DND-41 (cell line): ENCODE data around the gene TPRG1.

Source experiments
- ATAC-seq: fragments of 200-7000 bp; cut with Tn5 transposase; 3 replicates; pipeline ENCODE4 v1.9.1; 2021; ENCODE audit warnings: low read depth; ENCODE audit not compliant: insufficient read depth
- DNase-seq: peaks from one replicate; pipeline ENCODE4 v3.0.0-alpha.2; 2020
- H2AFZ ChIP-seq: 2 replicates; pipeline ENCODE4 v1.6.0; 2012; ENCODE audit warnings: low read depth, low read length
- H3K27ac ChIP-seq: 2 replicates; pipeline ENCODE4 v1.5.1; 2012; ENCODE audit warnings: low read length, inconsistent platforms
- H3K27me3 ChIP-seq: fragments of 200-600 bp; sonication (generic); 2 replicates; pipeline ENCODE4 v1.6.0; 2012; ENCODE audit warnings: low read length, mild to moderate bottlenecking, inconsistent platforms; ENCODE audit not compliant: insufficient read depth, poor library complexity
- H3K36me3 ChIP-seq: 2 replicates; pipeline ENCODE4 v1.5.1; 2012; ENCODE audit warnings: low read length, inconsistent platforms; ENCODE audit not compliant: insufficient read depth
- H3K4me1 ChIP-seq: 2 replicates; pipeline ENCODE4 v1.5.1; 2012; ENCODE audit warnings: mild to moderate bottlenecking, low read length; ENCODE audit not compliant: insufficient read depth
- H3K4me2 ChIP-seq: 2 replicates; pipeline ENCODE4 v1.6.0; 2012; ENCODE audit warnings: mild to moderate bottlenecking, moderate library complexity, low read length, inconsistent platforms; ENCODE audit not compliant: insufficient read depth
- H3K4me3 ChIP-seq, 2 experiments: fragments of 200-600 bp in 1 of 2; shearing (Covaris generic) in 1 of 2; 2 replicates each; pipeline ENCODE4 v1.5.1; 2012 to 2016; ENCODE audit warnings: inconsistent platforms in 2 of 2, low read length in 2 of 2, mild to moderate bottlenecking in 2 of 2, low read depth in 1 of 2, moderate library complexity in 1 of 2
- H3K79me2 ChIP-seq: 2 replicates; pipeline ENCODE4 v1.6.0; 2012; ENCODE audit warnings: low read length, inconsistent platforms; ENCODE audit not compliant: insufficient read depth
- H3K9ac ChIP-seq: 2 replicates; pipeline ENCODE4 v1.6.0; 2012; ENCODE audit warnings: low read depth, mild to moderate bottlenecking, inconsistent platforms, low read length, moderate library complexity
- H3K9me3 ChIP-seq: 2 replicates; pipeline ENCODE4 v1.5.1; 2012; ENCODE audit warnings: low read length, moderate library complexity, mild to moderate bottlenecking, inconsistent platforms; ENCODE audit not compliant: insufficient read depth, severe bottlenecking
- H4K20me1 ChIP-seq: 2 replicates; pipeline ENCODE4 v1.6.0; 2012; ENCODE audit warnings: low read length; ENCODE audit not compliant: insufficient read depth
- EZH2 ChIP-seq: IDR thresholded peaks from 3 replicates; pipeline ENCODE4 v1.6.1; 2012; ENCODE audit warnings: borderline replicate concordance, low read depth, mild to moderate bottlenecking, moderate library complexity, low read length, inconsistent platforms; ENCODE audit not compliant: severe bottlenecking
- TF ChIP-seq, protein P1 (sequence below): IDR thresholded peaks from 2 replicates; pipeline ENCODE4 v1.5.1; 2012; ENCODE audit warnings: borderline replicate concordance, low read length, moderate library complexity, mild to moderate bottlenecking; ENCODE audit not compliant: poor library complexity, severe bottlenecking; ENCODE audit errors: extremely low read depth

The TPRG1 gene

GRCh38 chr3:189298469-189299375 lies 127.0 kb downstream of the TPRG1 start:
- no peak overlapping the region for H3K4me3 ChIP-seq
- H3K4me1 ChIP-seq: no peaks in the 10 kb centered on the region
- no peak overlapping the region for H3K4me2 ChIP-seq
- no peak for TF ChIP-seq EZH2
- TF ChIP-seq, protein P1, sequence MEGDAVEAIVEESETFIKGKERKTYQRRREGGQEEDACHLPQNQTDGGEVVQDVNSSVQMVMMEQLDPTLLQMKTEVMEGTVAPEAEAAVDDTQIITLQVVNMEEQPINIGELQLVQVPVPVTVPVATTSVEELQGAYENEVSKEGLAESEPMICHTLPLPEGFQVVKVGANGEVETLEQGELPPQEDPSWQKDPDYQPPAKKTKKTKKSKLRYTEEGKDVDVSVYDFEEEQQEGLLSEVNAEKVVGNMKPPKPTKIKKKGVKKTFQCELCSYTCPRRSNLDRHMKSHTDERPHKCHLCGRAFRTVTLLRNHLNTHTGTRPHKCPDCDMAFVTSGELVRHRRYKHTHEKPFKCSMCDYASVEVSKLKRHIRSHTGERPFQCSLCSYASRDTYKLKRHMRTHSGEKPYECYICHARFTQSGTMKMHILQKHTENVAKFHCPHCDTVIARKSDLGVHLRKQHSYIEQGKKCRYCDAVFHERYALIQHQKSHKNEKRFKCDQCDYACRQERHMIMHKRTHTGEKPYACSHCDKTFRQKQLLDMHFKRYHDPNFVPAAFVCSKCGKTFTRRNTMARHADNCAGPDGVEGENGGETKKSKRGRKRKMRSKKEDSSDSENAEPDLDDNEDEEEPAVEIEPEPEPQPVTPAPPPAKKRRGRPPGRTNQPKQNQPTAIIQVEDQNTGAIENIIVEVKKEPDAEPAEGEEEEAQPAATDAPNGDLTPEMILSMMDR: no peak
- H3K9me3 ChIP-seq: no peaks in the 10 kb centered on the region
- no peaks in the 10 kb centered on the region for H3K79me2 ChIP-seq
- ATAC-seq: no peak
- no peak overlapping the region for H2AFZ ChIP-seq
- no peak for DNase-seq
- H3K27me3 ChIP-seq: peaks cover 3% of the 10 kb centered on the region
- H4K20me1 ChIP-seq: no peaks in the 10 kb centered on the region
- H3K9ac ChIP-seq: no peak overlapping the region
- no peaks in the 10 kb centered on the region for H3K36me3 ChIP-seq
- no peak overlapping the region for H3K27ac ChIP-seq

DNA sequence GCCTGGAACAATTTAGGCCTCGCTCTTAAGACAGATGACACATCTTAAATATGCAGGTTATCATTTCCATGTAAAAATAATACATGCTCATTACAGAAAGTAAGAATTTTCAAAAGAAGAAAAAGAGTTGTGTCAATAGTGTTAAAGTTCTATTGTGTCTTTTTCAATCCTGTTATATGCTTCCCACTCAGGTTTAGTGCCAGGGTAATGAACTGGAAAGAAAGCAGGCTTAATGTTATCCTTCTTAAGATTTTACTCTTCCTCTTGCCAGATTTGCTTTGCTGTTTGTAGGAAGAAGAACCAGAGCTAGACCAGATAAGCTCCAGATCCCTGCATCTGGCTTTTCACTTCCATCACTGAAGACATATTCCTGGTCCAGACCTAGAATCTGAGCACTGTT lies 128.6 kb downstream of the TPRG1 start:
- no peak overlapping the region for H2AFZ ChIP-seq
- ATAC-seq (no peak), DNase-seq (no peak)
- no peaks in the 10 kb centered on the region for H4K20me1 ChIP-seq
- H3K36me3 ChIP-seq: no peaks in the 10 kb centered on the region
- TF ChIP-seq EZH2: no peak
- TF ChIP-seq, protein P1: no peak
- H3K4me2 ChIP-seq: no peak overlapping the region
- H3K27me3 ChIP-seq: peaks cover 11% of the 10 kb centered on the region
- no peaks in the 10 kb centered on the region for H3K79me2 ChIP-seq
- no peaks in the 10 kb centered on the region for H3K9me3 ChIP-seq
- H3K9ac ChIP-seq: no peak overlapping the region
- no peaks in the 10 kb centered on the region for H3K4me1 ChIP-seq
- no peak overlapping the region for H3K4me3 ChIP-seq
- H3K27ac ChIP-seq: no peak overlapping the region

- H4K20me1 ChIP-seq: no peaks in the 10 kb centered on the region
- ATAC-seq: no peak
- no peak for TF ChIP-seq EZH2
- TF ChIP-seq, protein P1: no peak
These were observed 129.7 kb downstream of the TPRG1 start for GRCh38 chr3:189301479-189301878.

More at GRCh38 chr3:189301479-189301878, 129.7 kb downstream of the TPRG1 start:
- Histone ChIP-seq H3K4me2 (no peak overlapping the region), H3K4me3 (no peak overlapping the region), H3K9ac (no peak overlapping the region), H3K36me3 (no peaks in the 10 kb centered on the region), H3K27ac (no peak overlapping the region), H3K4me1 (no peaks in the 10 kb centered on the region), H3K79me2 (no peaks in the 10 kb centered on the region), H3K9me3 (no peaks in the 10 kb centered on the region), H2AFZ (no peak overlapping the region), H3K27me3 (peaks cover 15% of the 10 kb centered on the region)
- no peak for DNase-seq
